ENCODE data around the gene PMFBP1.
"Not testable (repeated sequence)": the region's sequence is repeated elsewhere in the genome, so short reads cannot be mapped to it uniquely, and the experiment has no call there.

The PMFBP1 gene

DNA sequence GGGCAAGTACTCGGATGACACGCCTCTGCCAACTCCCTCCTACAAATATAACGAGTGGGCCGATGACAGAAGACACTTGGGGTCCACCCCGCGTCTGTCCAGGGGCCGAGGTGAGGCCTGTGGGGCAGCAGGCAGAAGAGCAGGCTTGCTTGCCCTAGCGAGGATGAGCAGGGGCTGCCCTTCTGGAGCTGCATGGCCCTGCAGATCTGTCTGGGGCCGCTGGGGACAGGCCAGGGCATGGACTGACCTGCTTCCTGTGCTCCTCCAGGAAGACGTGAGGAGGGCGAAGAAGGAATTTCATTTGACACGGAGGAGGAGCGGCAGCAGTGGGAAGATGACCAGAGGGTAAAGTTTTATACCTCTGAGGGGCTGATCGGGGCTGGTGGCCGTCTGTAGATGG lies 73.0 kb downstream of the PMFBP1 start:
- DNase-seq, result no peak

- peak in 2 of 6 experiments; percentile 21 to 26 for DNase-seq
Observed at GRCh38 chr16:72094266-72094610, 77.7 kb downstream of the PMFBP1 start.

GRCh38 chr16:72093448-72094265 lies 78.3 kb downstream of the PMFBP1 start, which contains the start of the genes DHX38 and TXNL4B:
DHX38 (plus strand) TSS chr16:72093847; CDS start chr16:72096158, 2,311 bp downstream.
TXNL4B (minus strand) TSS chr16:72093620; CDS start chr16:72090749, 2,871 bp downstream.
- DNase-seq, result peak; percentile 76 to 93 (median 90)

DNA sequence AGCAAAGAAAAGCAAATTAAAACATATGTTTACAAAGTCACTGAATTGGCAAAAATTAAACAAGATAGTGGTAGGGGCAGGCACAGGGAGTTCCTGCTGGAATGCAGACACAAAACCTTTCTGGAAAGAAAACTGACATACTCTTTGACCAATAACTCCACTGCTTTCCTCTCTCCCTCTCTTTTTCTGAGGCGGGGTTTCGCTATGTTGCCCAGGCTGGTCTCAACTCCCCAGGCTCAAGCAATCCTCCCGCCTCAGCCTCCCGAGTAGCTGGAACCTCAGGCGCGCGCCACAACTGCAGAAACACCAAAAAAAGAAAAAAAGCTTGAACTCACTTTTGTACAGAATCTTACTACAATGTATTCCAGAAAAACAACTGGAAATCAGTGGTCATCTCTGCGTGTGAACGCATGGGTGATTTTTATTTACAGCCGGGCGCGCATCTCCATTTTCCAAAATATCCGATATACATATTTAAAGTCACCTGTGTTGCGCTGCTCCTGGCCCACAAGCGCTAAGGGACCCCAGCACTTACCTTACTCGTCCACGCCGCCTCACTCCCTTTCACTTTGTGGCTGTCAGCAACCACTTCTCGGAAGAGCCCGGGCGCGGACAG lies 79.0 kb downstream of the PMFBP1 start:
- peak in 1 of 6 experiments; percentile 1 for DNase-seq

DNA sequence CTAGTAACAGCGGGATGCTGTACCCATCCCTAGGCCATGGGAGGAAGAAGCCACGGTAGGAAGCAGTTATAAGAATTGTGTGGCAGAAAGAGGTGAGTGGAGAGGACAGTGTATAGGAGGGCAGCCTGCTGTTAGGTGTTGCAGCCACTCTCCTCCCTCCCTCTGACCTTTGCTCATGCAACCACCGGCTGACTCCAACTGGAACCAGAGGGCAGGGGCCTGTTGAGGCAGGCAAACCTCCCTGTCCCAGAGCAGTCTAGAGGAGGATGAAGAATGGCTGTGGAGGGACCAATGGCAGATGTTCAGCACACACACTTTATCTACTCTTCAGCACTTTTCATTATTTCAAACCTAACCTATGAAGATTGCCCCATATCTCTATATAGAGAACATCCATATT lies 80.7 kb downstream of the PMFBP1 start:
- DNase-seq, result no peak

DNA sequence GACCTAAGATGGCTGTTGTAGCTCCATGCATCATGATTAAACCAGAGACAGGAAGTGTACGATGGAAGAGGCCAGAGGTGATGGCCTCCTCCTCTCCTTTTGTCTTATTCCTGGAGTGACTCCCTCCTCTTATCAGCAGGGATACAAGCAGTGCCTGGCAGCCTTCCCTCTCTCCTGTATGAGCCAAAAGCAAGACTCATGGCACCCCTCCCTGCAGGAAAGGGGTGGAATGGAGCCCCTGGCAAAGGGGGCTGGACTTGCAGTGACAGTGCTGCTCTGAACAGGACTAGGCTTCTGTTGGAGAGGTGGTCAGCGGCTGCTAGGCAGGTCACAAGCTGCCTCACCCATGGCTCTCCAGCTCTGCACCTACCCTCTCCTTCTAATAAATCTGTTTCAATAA lies 87.0 kb downstream of the PMFBP1 start:
- no peak for DNase-seq

DNA sequence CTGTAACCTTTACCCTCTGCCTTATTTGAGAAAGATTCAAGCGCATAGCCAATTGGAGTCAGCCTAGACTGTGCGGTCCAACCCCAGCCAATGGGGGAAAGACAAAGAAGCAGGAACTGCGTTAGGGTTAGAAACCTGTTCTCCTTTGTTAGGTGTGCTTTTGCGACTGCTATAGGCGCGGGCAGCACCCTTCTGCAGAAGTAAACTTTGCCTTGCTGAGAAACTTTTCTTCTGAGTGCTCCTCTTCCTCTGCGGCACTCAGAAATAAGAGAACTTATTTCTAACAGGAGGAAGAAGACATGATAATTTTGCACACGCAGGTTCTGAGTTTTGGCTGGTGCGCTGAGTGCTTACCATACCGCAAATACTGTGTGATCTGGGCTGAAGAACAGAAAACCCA lies 87.5 kb downstream of the PMFBP1 start:
- no peak for DNase-seq

- DNase-seq, result no peak
Observed at GRCh38 chr16:72083778-72084404, 88.1 kb downstream of the PMFBP1 start.

GRCh38 chr16:72076991-72077706 lies 94.8 kb downstream of the PMFBP1 start:
- not testable (repeated sequence) for DNase-seq

DNA sequence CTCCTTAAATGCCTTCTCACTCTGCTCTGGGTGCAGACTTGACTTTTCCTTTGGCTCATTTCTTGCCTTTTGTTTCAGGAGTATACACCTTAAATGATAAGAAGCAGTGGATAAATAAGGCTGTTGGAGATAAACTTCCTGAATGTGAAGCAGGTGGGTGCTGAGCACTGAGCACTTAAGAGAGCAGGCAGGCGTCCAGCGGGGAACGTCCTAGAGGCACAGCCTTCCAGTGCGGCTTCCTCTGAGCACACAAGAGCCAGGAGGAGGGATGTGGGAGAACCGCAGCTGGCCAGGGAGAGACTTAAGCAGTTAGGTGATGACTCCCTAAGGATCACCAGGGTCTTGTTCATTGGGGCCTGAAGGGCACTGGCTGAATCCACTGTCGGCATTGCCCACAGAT lies 96.9 kb downstream of the PMFBP1 start:
- DNase-seq, result not testable (repeated sequence)

DNA sequence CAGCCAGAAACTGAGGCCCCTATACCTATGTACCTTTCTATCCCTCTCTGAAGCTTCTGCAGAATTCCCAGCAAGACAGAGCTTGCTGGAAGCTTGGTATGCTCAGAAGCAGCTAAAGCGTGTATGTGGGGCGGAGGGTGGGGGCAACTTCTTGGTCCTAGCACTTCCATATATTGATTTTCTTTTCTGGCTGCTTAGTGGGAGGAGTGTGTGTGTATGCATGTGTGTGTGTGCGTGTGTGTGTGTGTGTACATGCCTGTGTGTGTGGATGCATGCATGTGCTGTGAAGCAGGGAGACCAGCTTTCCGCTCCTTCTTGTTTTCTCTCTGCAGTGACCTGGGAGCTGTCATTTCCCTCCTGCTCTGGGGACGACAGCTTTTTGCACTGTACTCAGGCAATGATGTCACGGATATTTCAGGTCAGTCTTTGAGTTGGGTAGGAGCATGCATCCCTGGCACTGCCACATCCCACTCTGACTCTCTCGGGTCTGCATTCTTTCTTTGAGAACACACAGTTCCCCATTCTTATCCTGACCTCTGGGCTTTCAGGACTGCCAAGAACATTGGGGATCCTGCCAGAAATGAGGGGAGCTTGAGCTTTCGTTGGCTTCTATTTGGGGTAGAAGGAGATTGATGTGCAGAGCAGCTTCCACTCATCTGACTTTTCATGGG lies 98.3 kb downstream of the PMFBP1 start:
- DNase-seq, result no peak

DNA sequence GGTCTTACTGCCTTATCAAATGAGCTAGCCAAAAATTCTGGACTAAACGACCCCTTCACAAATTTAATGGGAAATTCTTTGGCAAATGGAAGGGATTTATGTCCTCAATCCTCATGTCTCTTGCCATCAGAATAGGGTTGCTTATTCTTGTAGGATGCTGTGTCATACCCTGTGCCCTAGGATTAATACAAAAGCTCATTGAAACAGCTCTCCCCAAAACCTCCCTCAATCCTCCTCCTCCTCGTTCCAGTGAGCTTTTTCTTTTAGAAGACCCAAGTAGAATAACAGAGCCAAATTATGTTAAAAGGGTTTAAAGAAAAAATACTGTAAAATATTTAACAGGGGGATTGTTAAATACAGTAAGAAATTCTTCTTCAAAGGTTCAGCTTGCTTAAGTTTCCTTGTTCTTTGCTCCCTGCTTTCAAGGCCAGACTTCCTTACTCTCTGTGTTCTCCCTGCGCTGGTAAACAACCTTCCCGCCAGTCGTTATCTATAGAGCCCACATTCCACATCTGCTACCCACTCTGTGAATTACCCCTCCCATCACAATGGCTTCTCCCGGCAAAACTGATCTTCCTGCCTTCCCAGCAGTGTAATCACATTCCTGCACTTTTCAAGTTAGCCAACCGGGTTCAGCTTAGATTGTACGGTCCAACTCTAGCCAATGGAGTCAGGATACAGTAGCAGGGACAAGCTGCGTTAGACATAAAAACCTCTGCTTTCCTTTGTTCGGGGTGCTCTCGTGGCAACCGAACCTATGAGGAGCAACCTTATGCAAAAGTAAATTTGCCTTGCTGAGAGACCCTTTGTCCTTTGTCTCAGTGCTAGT lies 99.2 kb downstream of the PMFBP1 start:
- no peak for DNase-seq

Measured in stimulated activated naive CD4-positive, alpha-beta T cell (primary cell).